NCI-H146 treated with DMSO at 0.1 percent for 48 hours (cell line): ENCODE data around the gene LHX4.

Experiments used
- DNase-seq: peaks from one replicate; lab custom pipeline; 2025; ENCODE audit not compliant: unreplicated experiment; lab: John Stamatoyannopoulos, UW

The LHX4 gene

GRCh38 chr1:180256341-180257027 is 26.4 kb downstream of the LHX4 start:
- no peak for DNase-seq

DNA sequence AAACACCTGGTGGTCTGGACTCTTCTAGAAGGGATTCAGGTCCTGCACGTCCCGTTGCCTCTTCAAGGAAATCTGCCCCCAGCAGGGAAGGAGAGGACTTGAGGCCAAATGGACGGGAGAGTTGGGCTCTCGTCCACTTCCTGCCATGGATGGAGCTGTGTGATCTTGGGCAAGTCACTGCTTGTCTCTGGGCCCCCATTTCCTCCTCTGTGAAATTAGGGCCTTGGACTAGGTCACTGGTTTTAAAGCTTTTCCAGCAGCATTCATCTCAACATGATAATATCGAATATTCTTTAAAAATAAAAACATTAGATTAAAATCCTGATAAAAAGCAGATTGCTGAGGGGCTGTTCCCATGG is 26.9 kb downstream of the LHX4 start:
- DNase-seq: no peak

GRCh38 chr1:180257486-180257885 is 27.4 kb downstream of the LHX4 start:
- DNase-seq: no peak

GRCh38 chr1:180258290-180258689 is 28.2 kb downstream of the LHX4 start:
- DNase-seq: no peak

- DNase-seq: no peak
These were observed 28.9 kb downstream of the LHX4 start for GRCh38 chr1:180258935-180259334.

- DNase-seq: no peak
These were observed 29.6 kb downstream of the LHX4 start for GRCh38 chr1:180259431-180260338.

DNA sequence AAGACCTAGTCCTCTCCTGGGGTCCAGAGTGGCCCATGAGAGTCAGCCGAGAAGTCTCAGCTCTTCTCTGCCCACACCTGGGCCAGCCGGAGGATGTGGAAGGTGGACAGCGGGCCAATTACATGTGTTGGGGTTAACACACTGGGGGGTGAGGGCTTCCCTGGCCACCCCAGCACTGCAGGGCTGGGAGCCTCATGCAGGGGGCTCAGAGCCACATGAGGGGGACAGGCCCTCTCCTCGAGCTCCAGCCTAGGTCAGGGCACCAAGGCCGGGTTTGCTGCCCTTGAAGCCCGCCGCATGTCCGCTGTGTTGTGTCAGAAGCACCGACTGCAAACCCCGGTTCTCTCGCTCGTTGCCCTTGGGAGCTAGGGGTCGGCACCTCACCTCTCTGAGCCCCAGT is 30.5 kb downstream of the LHX4 start:
- no peak for DNase-seq

- no peak for DNase-seq
These were observed 31.0 kb downstream of the LHX4 start for GRCh38 chr1:180261030-180261429.

DNA sequence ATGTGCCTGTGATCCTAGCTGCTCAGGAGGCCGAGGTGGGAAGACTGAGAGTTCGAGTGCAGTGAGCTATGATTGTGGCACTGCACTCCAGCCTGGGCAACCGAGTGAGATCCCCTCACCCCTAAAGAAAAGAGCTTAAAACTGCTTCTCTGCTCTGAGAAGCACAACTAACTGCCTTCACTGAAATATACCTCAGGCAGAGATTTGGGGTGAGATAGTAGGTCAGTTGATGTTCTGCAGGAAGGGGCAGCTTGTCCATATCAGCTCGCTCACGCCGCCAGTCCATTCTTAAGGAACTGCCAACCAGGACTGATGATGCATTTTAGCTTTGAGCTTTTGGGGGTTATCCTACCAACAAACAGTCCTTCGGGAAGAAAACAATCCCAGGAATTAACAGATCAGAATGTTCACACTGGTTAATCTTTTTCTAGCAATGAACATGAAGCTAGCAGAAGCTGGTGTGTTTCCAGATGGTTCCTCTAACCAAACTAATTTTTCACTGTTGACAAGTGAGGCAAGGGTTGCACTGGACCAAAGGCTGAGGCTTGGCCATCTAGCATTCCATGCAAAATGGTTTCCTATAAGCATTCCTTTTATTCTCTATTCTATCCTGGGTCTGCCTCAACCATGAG is 31.6 kb downstream of the LHX4 start:
- DNase-seq: no peak

DNA sequence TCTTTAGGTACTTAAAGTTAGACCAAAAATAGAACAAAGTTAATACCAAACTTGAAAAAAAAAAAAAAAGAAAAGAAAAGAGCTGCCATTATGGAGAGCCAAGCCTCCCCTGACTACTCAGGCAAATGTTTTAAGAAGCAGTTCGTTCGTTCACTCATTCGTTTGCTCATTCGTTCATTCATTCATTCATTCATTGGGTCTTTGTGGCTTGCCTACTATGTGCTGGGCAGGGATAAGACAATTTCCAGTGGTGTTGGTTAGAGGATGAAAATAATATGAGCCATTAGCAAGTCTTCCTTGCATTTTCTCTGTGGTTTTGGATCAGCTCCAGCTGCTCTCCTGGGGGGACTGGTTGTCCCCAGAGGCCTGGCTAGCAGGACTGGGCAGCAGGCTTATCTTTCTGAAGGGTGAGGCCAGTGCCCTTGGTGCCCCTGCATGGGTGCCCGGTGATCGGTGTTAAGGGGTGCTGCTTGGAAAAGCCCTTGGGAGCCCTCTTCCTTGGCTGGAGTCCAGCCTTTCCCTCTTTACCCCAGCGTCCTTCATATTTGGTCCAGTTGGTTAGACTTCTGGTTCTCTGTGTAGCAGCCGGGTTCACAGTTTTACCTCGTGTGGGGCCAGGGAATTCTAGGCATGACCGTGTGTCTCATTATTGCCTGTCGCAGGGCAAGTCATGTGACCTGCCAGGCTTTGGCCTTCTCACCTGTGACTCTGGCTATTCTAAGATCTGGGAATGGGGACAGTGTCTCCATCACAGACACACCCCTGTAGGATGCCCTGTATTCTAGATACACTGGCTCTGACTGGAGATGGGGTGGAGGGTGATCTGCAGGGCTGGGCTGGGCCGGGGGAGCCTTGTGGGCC is 32.8 kb downstream of the LHX4 start:
- no peak for DNase-seq

- DNase-seq: no peak
These were observed 34.5 kb downstream of the LHX4 start for GRCh38 chr1:180264595-180264994.

- no peak for DNase-seq
These were observed 35.1 kb downstream of the LHX4 start for GRCh38 chr1:180265201-180265600.

GRCh38 chr1:180265871-180266270 is 35.8 kb downstream of the LHX4 start:
- DNase-seq: no peak

GRCh38 chr1:180266275-180267210 is 36.5 kb downstream of the LHX4 start:
- DNase-seq: no peak

DNA sequence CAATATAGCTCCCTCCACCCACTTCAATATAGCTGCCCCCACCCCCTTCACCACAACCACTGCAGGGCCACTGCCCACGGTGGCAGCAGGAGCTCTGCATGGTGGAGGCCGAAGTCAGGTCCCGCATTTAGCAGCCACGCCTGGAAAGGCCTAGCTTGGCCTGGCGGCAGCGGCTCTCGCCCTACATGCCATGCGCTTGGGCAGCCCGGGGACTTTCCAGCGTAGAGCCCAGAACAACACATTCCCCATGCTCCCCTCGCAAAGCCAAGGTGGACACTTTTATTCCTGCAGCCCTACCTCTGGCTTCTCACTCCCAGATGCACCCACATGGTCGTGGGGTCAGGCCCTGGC is 37.1 kb downstream of the LHX4 start:
- no peak for DNase-seq

- no peak for DNase-seq
These were observed 37.9 kb downstream of the LHX4 start for GRCh38 chr1:180267761-180268555.

- no peak for DNase-seq
These were observed 38.6 kb downstream of the LHX4 start for GRCh38 chr1:180268556-180269075.

DNA sequence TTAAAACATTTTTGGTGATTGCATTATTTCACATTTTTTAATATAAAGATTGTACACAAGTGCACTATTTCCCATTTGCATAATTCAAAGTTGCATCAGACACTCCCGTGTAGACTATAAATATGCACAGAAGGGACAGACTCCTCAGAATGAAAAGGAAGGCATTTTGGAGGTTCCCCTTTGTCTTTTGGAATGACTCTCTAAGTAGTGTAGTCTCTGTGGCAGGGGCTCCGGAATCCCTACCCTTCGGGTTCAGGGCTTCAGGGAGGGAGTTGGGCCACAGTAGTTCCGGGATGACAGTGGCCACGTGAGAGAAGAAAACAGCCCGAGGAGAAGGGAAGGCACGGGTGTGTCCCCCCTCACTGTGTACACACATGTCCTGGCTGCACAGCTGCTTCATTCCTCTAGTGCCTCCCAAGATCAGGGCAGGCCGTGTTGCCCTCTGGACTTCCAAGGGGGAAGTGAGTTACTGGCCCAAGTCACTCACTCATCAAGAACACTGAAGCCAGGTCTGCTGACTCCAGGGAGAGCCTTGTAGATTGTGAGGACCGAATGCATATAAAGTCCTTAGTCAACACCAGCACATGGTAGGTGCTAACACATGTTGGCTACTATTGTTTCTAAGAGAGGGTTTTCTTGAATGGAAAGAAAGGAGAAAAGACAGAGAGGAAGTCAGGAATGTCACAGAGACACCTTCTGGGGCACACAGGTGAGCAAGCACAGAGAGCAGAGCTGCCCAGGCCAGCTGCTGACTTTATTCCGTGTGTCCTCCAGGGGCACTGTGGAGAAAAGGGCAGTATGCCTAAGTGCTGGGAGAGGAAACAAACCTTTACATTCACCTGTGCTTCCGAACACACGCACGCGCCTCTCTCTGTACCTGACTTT is 39.8 kb downstream of the LHX4 start:
- no peak for DNase-seq
